ENCODE results near the gene HOXA2.

Gene HOXA2

GRCh38 chr7:27149842-27150567, 47.5 kb upstream of the HOXA2 start:
- H3K79me2 ChIP-seq (ENCODE audit: insufficient read depth, low read length), result peaks cover 15% of the 10 kb centered on the region; the same call in 1 of the 2 replicates
- H3K9me2 ChIP-seq (replicated peaks; ENCODE audit: insufficient read depth, low read length), result no peaks in the 10 kb centered on the region
- peak overlapping the region; percentile 46 for H3K27ac ChIP-seq (ENCODE audit: low read depth, low read length)
- H3K27me3 ChIP-seq (ENCODE audit: low read length), result no peaks in the 10 kb centered on the region
- H3K4me3 ChIP-seq (ENCODE audit: insufficient read depth, low read length, poor library complexity, severe bottlenecking), result peak overlapping the region; percentile 62
- no peaks in the 10 kb centered on the region for H3K9me3 ChIP-seq (ENCODE audit: insufficient read depth, low read length)
- H3K36me3 ChIP-seq (ENCODE audit: low read length), result 0 out of 2 replicates have a peak, but pooled peaks cover 4% of the 10 kb centered on the region
- H3K4me2 ChIP-seq (ENCODE audit: low read depth, low read length, poor library complexity, severe bottlenecking), result peak overlapping the region; percentile 73
- H3K9ac ChIP-seq (ENCODE audit: low read length), result peak overlapping the region; percentile 75
- no peaks in the 10 kb centered on the region for H4K20me1 ChIP-seq (ENCODE audit: low read depth, low read length)
- H2AFZ ChIP-seq (ENCODE audit: low read depth, low read length, severe bottlenecking), result peak overlapping the region; percentile 93
- H3F3A ChIP-seq (ENCODE audit: insufficient read depth), result peaks cover 4% of the 10 kb centered on the region; the same call in 1 of the 2 replicates
- TF ChIP-seq, protein P1, sequence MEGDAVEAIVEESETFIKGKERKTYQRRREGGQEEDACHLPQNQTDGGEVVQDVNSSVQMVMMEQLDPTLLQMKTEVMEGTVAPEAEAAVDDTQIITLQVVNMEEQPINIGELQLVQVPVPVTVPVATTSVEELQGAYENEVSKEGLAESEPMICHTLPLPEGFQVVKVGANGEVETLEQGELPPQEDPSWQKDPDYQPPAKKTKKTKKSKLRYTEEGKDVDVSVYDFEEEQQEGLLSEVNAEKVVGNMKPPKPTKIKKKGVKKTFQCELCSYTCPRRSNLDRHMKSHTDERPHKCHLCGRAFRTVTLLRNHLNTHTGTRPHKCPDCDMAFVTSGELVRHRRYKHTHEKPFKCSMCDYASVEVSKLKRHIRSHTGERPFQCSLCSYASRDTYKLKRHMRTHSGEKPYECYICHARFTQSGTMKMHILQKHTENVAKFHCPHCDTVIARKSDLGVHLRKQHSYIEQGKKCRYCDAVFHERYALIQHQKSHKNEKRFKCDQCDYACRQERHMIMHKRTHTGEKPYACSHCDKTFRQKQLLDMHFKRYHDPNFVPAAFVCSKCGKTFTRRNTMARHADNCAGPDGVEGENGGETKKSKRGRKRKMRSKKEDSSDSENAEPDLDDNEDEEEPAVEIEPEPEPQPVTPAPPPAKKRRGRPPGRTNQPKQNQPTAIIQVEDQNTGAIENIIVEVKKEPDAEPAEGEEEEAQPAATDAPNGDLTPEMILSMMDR (IDR thresholded peaks at IDR 0.05; ENCODE audit: insufficient read depth, low read length, poor library complexity, severe bottlenecking), result no peak
- TF ChIP-seq EZH2phosphoT487 (conservative IDR thresholded peaks at IDR 0.05; ENCODE audit: low read length), result no peak

DNA sequence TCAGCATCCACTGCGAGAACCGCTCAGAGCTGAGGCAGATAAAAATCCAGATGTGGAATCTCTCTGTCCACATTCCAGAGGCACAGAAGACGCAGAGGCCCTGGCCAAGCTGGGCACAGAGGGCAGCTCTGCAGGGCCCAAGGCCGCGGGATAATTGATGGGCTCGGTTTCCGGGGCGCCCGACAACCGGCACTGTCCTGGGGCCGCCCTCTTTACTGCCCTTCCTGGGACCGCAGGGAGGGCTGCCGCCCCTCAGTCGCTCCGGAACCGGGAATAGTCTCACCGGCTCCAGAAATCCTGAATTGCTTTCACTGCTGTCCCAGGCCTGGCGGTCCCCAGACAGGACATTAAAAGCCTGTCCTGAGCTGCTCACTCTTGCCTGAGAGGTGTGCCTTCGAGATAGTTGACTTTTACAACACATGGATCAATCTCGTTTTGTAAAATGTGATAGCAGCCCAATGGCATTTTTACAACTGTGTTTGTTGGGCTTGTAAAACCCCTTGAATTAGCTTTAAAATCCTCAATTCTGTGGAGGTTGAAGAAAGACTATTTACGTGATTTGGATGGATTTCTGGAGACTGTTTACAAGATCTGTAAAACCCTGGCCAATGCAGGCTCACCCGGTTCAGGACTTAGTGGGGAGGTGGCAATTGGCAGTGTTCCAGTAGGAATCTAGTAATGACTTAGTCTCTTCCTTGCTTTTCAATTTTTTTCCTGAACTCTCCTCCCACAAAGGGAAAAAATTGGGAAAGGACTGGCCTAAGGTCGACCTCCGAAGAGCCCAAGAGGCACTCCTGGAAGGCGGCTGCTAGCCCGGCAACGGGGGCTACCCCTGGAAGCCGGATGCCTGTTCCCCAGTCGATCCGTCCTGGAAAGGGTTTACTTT, 46.5 kb upstream of the HOXA2 start:
- Histone ChIP-seq H3K9me2 (replicated peaks; ENCODE audit: insufficient read depth, low read length) (no peaks in the 10 kb centered on the region), H3K9me3 (ENCODE audit: insufficient read depth, low read length) (no peaks in the 10 kb centered on the region), H3K79me2 (ENCODE audit: insufficient read depth, low read length) (peaks cover 15% of the 10 kb centered on the region; the same call in 1 of the 2 replicates), H4K20me1 (ENCODE audit: low read depth, low read length) (no peaks in the 10 kb centered on the region), H3K27ac (ENCODE audit: low read depth, low read length) (no peak overlapping the region), H3K36me3 (ENCODE audit: low read length) (no peaks in the 10 kb centered on the region), H3K9ac (ENCODE audit: low read length) (peak overlapping the region; percentile 75), H3F3A (ENCODE audit: insufficient read depth) (peaks cover 4% of the 10 kb centered on the region; the same call in 1 of the 2 replicates), H3K27me3 (ENCODE audit: low read length) (no peaks in the 10 kb centered on the region), H3K4me3 (ENCODE audit: insufficient read depth, low read length, poor library complexity, severe bottlenecking) (peak overlapping the region; percentile 62), H3K4me2 (ENCODE audit: low read depth, low read length, poor library complexity, severe bottlenecking) (peak overlapping the region; percentile 73), H2AFZ (ENCODE audit: low read depth, low read length, severe bottlenecking) (no peak overlapping the region)
- TF ChIP-seq, protein P1 (IDR thresholded peaks at IDR 0.05; ENCODE audit: insufficient read depth, low read length, poor library complexity, severe bottlenecking), result no peak
- TF ChIP-seq EZH2phosphoT487 (conservative IDR thresholded peaks at IDR 0.05; ENCODE audit: low read length), result no peak

- H3K27ac ChIP-seq (ENCODE audit: low read depth, low read length), result no peak overlapping the region
- H3K9me2 ChIP-seq (replicated peaks; ENCODE audit: insufficient read depth, low read length), result no peaks in the 10 kb centered on the region
- H3K9me3 ChIP-seq (ENCODE audit: insufficient read depth, low read length), result no peaks in the 10 kb centered on the region
- H3K4me2 ChIP-seq (ENCODE audit: low read depth, low read length, poor library complexity, severe bottlenecking), result peak overlapping the region; percentile 73
- no peaks in the 10 kb centered on the region for H3K27me3 ChIP-seq (ENCODE audit: low read length)
- H3K79me2 ChIP-seq (ENCODE audit: insufficient read depth, low read length), result peaks cover 15% of the 10 kb centered on the region; the same call in 1 of the 2 replicates
- no peaks in the 10 kb centered on the region for H3F3A ChIP-seq (ENCODE audit: insufficient read depth)
- no peak overlapping the region for H2AFZ ChIP-seq (ENCODE audit: low read depth, low read length, severe bottlenecking)
- H3K9ac ChIP-seq (ENCODE audit: low read length), result peak overlapping the region; percentile 6; the same call in 1 of the 2 replicates
- H3K4me3 ChIP-seq (ENCODE audit: insufficient read depth, low read length, poor library complexity, severe bottlenecking), result no peak overlapping the region
- no peaks in the 10 kb centered on the region for H3K36me3 ChIP-seq (ENCODE audit: low read length)
- TF ChIP-seq, protein P1 (IDR thresholded peaks at IDR 0.05; ENCODE audit: insufficient read depth, low read length, poor library complexity, severe bottlenecking), result no peak
- no peak for TF ChIP-seq EZH2phosphoT487 (conservative IDR thresholded peaks at IDR 0.05; ENCODE audit: low read length)
- no peaks in the 10 kb centered on the region for H4K20me1 ChIP-seq (ENCODE audit: low read depth, low read length)
Observed at GRCh38 chr7:27148031-27148755, 45.7 kb upstream of the HOXA2 start.

All from SU-DHL-6 (cell line).